GM23338 (cell line): ENCODE measurements around the gene ITGA4. TPM values are rescaled to one million over a fixed set of nuclear protein-coding genes. Genes with fewer than 3 reads are reported as not detected.

Experiments
- CTCF ChIP-seq, 2 experiments: fragments of 200-600 bp in 1 of 2; sonication (generic) in 1 of 2; conservative IDR thresholded peaks; 2 replicates each; pipeline versions ENCODE4 v1.5.1 to v1.6.1; 2016 to 2017; ENCODE audit warnings: antibody characterized with exemption in 2 of 2, low read depth in 2 of 2, mild to moderate bottlenecking in 2 of 2, moderate library complexity in 1 of 2
- EZH2 ChIP-seq: fragments of 200-600 bp; sonication (generic); IDR thresholded peaks from one replicate; pipeline ENCODE4 v1.8.0; 2017; ENCODE audit warnings: antibody characterized with exemption, mild to moderate bottlenecking, low read depth; ENCODE audit not compliant: unreplicated experiment
- EZH2phosphoT487 ChIP-seq: fragments of 200-600 bp; sonication (generic); IDR thresholded peaks from one replicate; pipeline ENCODE4 v1.8.1; 2018; ENCODE audit warnings: antibody characterized with exemption; ENCODE audit not compliant: unreplicated experiment
- NANOG ChIP-seq: IDR thresholded peaks from 2 replicates; pipeline ENCODE4 v1.6.1; 2016; ENCODE audit warnings: antibody characterized with exemption, borderline replicate concordance
- POLR2AphosphoS5 ChIP-seq: IDR thresholded peaks from 2 replicates; pipeline ENCODE4 v1.6.1; 2016; ENCODE audit warnings: antibody characterized with exemption, low read depth
- polyA plus RNA-seq: library from polyadenylated mRNA; unstranded; fragments of >200 nt; fragmentation: Nextera tagmentation; extraction: Ambion mirVana; gene quantifications from 2 replicates; pipeline ENCODE4 v1.2.1, GENCODE V29; 2016
- total RNA-seq: library from RNA; depleted of rRNA; stranded (reverse); fragments of >200 nt; shearing (Covaris generic); gene quantifications from 2 replicates; pipeline ENCODE4 v1.2.3, GENCODE V29; 2014; rRNA removed

Gene ITGA4
- total and polyA plus RNA-seq, 2 experiments from 2014 or later, result 1.2 to 4.6 TPM

GRCh38 chr2:181585732-181586131, 128.5 kb downstream of the ITGA4 start (continued):
- TF ChIP-seq EZH2phosphoT487 (no peak), NANOG (no peak), POLR2AphosphoS5 (no peak), EZH2 (no peak), CTCF (conservative IDR thresholded peaks at IDR 0.05; ENCODE audit: low read depth in 2 of 2) (no peak)

Other genes with a start within 250 kb of the ITGA4 start
- gene CERKL, start 199.7 kb downstream of the ITGA4 start, total RNA-seq, result 0.69 TPM in 1 of 2 replicates, not detected in the other
- gene CERKL, start 199.7 kb downstream of the ITGA4 start, polyA plus RNA-seq, result 0.32 and 0.35 TPM in 2 replicates
- not detected in 2 replicates for gene NEUROD1, start 223.1 kb downstream of the ITGA4 start, total RNA-seq
- 0.14 TPM in 1 of 2 replicates, not detected in the other for gene NEUROD1, start 223.1 kb downstream of the ITGA4 start, polyA plus RNA-seq